NCI-H2107 treated with DMSO at 0.1 percent for 48 hours (cell line): Measurements from ENCODE around the gene PTPN11.
"Not testable (repeated sequence)": the region's sequence is repeated elsewhere in the genome, so short reads cannot be mapped to it uniquely, and the experiment has no call there.

Experiments
- DNase-seq: peaks from one replicate; lab custom pipeline; 2025; ENCODE audit not compliant: unreplicated experiment; lab: John Stamatoyannopoulos, UW

PTPN11 gene

DNA sequence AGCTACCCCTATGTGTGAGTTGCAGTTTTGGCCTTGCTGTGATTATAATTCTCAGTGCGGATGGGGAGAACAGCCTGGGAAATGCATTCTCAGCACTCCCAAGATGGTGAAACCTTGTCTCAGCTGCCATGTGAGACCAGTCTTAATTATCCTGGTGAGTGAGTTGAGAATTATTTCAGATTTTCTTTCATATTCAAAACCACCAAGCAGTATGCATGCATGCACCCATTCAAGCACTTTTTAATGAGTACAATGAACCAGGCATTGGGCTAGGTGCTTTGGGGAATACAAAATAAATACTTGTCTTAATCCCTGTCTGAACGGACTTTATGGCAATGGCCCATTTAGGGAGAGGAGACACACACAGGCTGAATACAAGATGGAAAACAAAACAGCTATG is 94.7 kb downstream of the PTPN11 start:
- DNase-seq = no peak

DNA sequence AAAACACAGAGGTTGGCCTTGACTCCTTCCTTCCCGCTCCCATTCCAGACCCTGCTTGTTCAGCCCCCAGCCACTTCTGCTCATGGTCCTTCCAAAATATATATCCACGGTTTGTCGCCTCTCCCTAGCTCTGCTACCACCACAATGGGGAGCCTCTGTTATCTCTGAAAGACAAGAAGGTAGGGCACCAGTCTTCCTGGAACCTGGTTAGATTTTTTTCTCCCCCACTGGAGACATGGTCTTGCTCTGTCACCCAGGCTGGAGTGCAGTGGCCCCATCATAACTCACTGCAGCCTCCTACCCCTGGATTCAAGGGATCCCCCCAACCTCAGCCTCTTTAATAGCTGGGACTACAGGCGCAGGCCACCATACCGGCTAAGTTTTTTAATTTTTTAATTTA is 95.7 kb downstream of the PTPN11 start:
- no peak for DNase-seq

DNA sequence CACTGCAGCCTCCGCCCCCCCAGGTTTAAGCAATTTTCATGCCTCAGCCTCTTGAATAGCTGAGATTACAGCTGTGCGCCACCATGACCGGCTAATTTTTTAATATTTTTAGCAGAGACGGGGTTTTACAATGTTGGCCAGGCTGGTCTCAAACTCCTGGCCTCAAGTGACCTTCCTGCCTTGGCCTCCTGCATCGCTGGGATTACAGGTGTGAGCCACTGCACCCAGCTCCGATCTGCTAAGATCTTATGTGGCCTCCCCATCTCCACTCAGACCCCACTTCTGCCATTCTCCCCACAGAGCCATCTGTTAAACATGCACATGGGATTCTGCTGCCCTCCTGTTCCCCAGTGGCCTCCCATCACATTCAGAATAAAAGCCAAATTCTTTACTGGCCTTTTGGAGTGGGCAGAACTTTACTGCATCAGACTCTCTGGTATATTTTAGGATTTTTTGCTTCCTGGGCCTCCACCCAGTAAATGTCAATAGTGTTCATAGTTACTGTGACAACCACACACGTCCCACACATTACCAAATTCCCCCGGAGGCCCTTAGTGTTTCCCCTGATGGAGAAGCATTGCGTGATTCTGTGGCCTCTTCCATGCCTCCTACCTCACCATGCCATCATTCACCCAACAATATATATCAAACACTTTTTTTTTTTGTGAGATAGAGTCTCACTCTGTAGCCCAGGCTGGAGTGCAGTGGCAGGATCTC is 96.3 kb downstream of the PTPN11 start:
- DNase-seq = no peak

DNA sequence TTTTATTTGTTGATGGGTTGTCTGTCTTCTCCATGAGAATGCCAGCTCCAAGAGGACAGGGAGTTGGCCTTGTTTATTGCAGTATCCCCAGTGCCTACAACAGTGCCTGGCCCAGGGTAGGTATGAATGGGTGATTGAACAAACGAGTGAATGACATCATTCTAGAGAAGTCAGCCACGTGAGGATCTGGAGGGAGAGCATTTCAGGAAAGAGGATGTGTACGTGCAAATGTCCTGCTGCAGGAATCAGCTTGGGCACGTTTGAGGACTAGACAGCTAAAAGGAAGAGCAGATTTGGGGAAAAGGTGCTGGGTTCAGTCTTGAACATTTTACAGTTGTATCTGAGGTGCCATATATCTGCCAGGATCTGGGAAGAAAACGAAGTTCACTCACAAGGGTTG is 97.1 kb downstream of the PTPN11 start:
- no peak for DNase-seq

DNA sequence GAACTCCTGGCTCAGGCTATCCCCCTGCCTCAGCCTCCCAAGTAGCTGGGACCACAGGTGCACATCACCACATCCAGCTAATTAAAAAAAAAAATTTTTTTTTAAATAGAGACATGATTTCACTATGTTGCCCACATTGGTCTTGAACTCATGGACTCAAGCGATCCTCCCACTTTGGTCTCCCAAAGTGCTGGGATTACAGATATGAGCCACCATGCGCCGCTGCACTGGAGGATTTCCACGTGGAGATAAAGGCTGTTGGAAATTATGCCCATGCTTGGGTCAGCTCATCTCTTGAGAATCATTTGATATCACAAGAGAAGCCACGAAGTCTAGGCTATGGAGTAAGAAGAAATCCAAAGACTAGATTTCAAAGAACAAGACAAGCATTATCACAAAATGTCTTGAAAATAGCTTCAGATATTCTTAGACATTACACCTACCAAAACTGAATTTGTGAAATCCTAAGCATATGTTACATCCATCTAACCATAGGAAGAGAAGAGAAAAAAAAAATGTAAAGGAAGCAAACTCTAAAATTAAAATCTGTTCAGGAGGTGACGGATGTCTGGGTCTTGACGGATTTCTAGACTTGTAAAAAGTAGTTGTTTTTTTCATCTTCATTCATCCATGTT is 99.1 kb downstream of the PTPN11 start:
- DNase-seq = no peak

DNA sequence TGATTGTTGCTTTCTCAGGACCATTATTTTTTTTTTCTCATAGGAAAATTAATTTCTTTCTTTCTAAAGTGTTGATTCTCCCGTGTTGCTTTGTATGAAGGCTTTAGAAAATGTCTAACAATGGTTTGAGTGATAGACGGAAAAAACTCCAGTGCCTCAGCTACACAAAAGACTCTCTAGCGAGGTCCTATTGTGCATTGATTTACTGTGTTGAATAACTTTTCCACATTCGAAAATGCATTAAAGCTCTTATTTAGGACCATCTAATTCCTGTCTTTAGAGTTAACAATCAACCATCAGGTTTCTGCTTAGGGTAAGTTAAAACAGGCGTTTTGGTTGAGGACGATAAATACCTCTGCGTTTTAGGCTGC is 99.6 kb downstream of the PTPN11 start:
- no peak for DNase-seq

DNA sequence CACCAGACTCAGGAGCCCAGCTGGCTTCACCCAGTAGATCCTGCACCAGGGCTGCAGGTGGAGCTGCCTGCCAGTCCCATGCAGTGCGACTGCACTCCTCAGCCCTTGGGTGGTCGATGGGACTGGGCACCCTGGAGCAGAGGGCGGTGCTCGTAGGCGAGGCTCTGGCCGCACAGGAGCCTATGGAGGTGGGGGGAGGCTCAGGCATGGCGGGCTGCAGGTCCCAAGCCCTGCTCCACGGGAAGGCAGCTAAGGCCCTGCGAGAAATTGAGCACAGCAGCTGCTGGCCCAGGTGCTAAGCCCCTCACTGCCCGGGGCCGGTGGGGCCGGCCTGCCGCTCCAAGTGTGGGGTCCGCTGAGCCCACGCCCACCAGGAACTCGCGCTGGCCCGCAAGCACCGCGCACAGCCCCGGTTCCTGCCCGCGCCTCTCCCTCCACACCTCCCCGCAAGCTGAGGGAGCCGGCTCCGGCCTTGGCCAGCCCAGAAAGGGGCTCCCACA is 101.1 kb downstream of the PTPN11 start:
- not testable (repeated sequence) for DNase-seq

DNA sequence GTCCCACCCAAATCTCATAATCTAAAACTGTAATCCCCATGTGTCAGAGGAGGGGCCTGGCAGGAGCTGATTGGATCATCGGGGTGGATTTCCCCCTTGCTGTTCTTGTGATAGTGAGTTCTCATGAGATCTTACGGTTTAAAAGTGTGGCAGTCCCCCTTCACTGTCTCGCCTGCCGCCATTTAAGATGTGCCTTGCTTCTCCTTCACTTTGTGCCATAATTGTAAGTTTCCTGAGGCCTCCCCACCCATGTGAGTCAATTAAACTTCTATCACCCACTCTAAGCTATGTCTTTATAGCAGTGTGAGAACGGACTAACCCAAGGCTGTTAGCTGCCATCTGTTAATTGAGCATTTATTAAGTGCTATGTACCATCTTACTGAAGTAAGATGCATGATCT is 105.1 kb downstream of the PTPN11 start:
- no peak for DNase-seq

DNA sequence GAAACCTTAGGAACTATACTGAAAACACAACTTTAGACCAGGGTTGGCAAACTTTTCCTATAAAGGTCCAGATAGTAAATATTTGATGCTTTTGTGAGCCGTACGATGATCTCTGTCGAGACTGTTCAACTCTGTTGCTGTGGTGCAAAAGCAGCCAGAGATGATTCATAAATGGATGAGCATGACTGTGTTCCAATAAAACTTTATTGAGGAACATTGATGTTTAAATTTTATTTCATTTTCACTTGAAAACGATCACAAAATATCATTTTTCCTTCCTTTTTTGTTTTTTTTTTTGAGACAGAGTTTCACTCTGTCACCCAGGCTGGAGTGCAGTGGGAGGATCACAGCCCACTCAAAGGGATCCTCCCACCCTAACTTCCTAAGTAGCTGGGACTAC is 105.5 kb downstream of the PTPN11 start:
- no peak for DNase-seq

DNA sequence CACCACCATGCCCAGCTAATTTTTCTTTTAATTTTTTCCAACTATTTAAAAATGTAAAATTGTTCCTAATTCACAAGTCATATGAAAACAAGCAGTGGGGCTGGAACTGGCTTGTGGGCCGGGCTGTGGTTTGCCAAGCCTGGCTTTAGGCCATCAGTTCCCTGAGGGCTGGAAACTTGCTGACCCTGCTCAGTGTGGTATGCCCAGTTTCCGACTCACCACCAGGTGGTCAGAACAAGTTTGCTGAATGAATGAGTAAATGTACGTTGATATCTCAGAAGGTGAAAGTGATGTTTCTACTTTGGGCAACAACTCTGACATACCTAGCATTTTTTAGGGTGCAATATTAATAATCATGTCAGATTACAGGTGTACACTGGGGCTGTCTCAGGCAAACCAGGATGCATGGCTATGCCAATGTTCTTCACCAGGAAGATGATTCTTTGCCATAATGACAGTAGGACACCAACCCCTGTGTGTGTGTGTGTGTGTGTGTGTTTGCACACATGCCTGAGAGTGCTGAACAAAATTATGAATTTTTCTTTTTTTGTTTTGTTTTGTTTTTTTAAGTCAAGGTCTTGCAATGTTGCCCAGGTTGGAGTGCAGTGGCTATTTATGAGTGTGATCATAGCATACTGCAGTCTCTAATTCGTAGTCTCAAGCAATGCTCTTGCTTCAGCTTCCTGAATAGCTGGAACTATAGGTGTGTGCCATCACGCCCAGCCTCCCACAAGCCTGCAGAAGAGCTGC is 106.1 kb downstream of the PTPN11 start:
- no peak for DNase-seq

DNA sequence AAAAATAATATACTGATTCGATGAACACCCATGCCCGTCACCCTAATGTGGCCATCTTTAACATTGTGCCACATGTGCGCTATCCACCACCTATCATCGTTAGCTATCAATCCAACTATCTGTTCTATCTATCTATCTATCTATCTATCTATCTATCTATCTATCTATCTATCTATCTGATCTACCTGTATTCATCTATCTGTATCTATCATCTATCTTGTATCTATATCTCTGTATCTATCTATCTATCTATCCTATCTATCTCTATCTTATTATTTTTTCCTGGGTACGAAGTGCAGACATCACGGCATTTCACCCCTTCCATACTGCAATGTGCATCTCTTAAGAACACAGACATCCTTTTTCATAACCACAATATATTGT is 106.7 kb downstream of the PTPN11 start:
- no peak for DNase-seq

DNA sequence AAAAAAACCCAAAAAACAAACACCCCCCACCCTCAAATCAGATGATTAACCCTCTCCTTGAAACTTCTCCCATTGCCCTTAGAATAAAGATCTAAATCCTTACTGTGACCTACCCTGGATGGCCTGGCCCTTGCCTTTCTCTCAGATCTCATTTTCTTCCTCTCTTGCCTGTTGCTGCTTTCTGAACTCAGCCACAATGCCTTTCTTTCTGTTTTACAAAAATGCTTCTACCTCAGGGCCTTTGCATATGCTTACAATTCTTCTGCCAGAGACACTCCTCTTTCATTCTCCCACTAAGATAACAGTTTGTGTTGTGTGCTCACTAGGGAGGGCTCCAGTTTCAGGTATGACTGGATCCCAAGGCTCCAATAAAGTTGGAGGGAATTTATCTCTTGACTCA is 108.3 kb downstream of the PTPN11 start:
- DNase-seq = no peak

DNA sequence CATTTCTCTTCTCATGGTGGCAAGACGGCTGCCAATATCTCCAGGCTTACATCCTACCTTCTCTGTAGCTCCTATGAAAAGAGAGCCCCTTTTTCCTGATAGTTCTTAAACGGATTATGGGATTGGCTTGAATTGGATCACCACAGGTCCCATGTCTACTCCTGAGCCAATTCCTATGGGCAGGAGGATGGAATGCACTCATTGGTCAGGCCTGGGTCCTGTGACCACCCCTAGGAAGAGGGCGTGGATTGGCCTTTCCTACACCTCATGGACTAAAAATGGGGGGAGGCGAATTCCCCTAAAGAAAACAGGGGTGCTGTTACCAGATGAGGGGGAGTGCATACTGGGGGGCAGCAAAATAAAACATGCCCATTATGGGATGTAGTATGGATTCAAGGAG is 108.8 kb downstream of the PTPN11 start:
- DNase-seq = no peak

DNA sequence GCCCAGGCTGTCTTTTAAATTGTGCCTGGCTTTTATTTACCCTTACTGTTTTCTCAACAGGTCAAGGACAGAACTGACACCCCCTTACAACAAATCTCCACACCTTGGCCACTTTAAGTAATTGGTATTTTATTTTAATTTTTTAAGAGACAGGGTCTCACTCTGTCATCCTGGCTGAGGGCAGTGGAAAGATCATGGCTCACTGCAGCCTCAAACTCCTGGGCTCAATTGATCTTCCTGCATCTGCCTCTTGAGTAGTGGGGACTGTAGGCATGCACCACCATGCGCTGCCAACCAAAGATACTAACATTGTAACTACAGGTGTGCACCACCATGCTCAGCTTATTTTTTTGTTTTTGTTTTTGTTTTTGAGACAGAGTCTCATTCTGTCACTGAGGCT is 109.8 kb downstream of the PTPN11 start:
- no peak for DNase-seq

DNA sequence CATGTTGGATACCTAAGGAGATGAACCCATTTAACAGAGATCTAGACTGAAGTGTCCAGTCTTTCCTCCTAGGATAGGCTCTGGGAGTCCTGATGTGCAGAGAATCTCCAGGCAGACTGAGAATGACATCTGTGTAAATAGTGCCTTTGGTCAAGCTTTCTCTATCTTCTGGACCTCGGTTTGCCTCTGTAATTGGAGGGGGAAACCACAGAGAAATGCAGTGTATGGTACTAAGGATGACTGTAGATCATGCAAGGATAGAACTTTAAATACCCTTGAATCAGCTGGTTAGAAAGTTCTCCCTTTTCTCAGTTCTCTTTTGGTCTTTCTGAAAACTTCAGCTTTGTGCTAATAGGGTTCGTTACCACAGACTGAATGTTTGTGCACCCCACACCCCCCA is 112.2 kb downstream of the PTPN11 start:
- DNase-seq = no peak

DNA sequence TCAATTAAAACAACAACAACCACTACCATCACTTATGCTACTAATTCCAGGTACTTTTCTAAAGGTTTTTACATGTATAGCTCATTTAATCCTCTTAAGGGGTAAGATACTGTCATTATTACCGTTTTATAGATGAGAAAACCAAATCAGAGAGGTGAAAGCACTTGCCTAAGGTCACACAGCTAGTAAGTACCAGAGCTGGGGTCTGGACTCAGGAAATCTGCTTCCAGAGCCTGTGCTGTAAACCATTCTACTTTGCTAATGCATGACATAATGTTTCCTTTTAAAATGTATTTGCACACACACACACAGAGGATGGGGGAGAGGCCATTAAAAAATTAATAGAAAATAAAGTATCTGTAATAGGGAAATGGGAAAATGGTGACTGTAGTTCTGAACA is 113.4 kb downstream of the PTPN11 start:
- no peak for DNase-seq

DNA sequence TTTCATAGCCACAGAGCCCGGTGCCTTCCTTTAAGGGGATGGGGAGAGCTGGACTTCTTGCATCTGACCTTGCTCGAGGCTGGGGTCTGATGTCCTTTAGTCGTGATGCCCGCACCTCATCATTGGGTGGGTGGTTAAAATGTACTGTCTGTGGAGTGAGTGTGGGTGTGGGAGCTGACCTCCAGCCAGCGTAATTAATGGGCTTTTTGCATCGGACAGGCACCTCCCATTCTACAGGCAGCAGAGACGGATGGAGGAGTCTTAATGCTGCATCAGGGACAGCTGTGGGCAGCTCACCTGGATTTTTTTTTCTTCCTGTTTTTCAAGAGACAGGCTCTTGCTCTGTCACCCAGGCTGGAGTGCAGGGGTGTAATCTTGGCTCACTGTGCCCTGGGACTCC is 114.8 kb downstream of the PTPN11 start:
- DNase-seq = no peak

DNA sequence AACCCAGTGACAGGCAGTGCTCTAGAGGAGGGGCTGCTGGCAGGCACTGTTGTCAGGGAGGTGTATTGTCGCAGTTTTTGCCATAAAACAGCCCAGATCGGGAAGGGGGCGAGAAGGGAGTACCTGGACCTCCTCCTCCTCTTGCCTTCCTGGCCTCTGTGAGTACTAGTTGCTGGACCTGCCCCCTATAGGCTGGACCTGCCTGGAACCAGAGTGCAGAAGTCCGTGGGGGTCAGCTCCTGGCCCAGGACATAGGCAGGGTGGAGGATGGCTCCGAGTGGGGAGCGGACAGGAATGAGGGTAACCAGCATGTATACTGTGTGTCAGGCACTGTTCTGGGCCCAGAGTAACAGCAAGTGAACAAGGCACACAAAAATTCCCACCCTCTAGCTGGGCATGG is 116.3 kb downstream of the PTPN11 start:
- DNase-seq = no peak

DNA sequence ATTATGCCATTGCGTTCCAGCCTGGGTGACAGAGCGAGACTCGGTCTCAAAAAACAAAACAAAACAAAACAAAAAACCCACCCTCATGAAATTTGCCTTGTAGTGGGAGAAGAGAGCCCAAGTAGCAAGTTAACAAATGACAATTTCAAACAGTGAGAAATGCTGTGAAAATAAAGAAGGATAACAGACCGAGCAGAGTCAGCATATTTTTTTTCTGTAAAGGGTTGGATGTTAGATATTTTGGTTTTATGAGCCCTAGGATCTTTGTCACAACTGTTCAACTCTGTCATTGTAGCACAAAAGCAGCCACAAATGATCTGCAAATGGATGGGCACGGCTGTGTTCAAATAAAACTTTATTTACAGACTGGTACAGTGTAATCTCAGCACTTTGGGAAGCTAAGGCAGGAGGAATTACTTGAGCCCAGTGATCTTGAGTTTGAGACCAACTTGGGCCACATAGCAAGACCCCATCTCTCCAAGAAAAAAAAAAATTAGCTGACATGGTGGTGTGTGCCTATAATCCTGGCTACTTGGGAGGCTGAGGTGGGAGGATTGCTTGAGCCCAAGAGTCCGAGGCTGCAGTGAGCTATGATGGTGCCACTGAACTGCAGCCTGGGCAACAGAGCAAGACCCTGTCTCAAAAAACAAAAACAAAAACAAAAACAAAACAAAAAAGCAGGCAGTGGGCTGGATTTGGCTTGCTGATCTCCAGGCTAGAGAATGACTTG is 117.1 kb downstream of the PTPN11 start:
- no peak for DNase-seq

DNA sequence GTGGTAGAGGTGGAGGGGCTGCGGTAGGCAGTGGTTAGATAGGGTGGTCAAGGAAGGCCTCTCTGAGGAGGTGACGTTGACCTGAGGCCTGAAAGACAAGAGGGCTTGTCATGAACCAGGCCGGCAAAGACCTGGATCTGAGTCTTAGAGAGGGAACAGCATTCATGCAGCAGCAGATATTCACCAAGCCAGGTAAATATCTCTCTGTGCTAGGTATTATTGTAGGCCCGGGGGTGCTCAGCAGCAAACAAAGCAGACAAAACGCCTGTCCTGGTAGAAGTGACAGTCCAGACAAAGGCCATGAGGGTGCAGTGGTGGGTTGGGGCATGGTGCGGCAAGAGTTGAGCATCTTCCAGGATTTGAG is 117.6 kb downstream of the PTPN11 start:
- no peak for DNase-seq

DNA sequence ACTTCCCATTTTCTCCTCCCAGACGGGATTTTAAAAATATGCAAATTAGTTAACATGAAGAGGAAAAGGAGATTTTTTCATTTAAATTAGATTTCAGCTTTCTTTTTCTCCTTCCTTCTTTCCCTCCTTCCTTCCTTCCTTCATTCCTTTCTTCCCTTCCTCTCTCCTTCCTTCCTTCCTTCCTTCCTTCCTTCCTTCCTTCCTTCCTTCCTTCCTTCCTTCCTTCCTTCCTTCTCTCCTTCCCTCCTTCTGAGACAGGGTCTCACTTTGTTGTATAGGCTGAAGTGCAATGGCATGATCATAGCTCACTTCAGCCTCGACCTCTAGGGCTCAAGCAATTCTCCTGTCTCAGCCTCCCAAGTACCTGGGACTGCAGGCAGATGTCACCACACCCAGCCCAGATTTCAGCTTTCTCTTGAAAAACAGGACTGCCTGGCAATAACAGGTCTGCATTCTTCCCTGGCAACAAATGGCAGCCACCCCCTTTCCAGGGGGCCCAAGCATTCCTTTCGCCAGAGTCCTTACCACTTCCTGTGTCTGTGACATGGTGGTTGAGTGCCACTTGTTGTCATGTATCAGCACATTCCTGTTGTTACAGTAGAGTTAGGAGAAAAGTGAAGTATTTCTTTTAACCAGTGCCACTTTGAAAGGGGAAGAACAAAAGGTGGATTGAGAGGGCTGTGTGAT is 119.1 kb downstream of the PTPN11 start:
- no peak for DNase-seq
